GM18520 (cell line): ENCODE results near the gene IL1A.

Source experiments
- ATAC-seq: cut with Tn5 transposase; IDR thresholded peaks from one replicate; pipeline ENCODE4 v1.9.1; 2021; ENCODE audit not compliant: unreplicated experiment

The IL1A gene

DNA sequence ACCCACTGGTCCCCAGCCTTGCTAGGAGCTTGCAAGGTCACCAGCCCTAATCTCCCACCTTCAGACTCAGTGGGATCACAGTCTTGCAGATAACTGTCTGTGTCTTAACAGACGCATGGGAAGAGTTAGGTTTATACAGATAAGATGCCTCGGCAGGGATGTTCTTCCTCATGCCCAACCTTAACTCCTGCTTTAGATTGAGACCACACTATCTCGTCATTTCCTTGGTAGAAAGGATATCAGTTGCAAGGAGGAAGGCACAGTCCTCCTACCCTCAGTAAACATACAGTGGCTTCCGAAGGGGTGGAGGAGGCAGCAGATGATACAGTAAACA is 56.3 kb downstream of the IL1A start:
- no peak for ATAC-seq

DNA sequence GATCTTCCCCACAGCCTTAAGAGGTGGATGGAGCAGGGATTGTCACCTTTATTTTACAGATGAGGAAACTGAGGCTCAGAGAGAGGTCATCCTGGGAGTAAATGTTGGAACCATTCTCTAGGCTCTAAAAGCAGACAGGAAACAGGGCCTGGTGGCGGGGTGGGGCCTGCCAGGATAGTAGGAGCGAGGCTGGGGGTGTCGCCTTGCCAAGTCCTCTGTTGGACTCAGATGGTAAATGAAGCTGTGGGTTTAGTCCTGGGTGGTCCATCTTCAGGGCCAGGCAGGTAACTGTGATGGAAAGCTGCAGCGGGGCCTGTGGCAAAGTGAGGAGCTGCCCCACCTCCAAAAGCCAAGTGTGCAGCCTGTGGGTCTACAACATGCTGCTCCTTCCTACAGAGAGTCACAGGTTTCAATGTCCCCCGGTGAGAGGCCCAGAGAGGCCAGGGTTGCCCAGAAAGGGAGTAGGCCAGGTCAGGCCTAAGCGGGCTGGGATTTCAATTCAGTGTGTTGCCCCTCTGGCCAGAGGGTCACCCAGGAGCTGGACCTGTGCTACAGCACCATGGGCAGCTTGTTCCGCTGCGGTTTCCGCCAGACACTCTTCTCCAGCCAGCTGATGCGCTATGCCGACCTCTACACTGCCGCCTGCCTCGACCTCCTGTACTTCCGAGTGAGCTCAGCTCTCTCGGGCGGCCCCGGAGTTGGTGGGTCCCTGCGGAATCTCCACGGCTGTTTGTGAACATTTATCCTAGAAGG is 56.8 kb downstream of the IL1A start:
- ATAC-seq: no peak

DNA sequence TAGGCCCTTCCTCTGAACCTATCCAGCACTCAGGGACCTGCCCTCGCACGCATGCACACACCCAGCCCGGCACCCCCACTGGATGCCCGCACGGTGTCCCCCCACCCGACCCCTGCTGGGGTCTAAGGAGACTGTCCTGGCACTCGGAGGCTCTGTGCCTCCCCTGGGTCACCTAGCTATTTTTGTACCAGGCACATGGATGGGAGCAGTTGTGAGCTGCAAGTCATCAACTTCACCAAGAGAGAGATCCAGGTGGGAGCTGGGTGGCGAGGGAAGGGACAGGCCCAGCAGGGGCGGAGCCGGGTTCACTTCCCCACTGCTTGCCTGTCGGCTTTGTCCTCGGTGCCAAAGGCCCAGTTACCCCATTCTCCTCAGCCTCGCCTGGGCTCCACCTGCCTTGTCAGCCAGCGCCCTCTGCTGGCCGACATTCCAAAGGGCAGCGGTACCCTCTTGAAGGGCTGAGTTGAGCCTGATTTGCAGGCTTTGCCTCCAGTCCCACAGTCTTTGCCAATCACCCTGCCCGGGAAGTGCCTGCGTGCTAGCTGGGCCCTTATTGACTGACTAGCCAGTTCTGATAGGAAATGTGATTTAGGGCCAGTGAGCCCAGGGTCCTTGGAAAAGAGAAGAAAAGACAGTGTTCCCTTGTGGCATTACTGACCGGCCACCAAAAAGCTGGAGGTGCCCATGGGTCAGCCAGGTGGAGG is 57.7 kb downstream of the IL1A start:
- ATAC-seq: peak; percentile 53

DNA sequence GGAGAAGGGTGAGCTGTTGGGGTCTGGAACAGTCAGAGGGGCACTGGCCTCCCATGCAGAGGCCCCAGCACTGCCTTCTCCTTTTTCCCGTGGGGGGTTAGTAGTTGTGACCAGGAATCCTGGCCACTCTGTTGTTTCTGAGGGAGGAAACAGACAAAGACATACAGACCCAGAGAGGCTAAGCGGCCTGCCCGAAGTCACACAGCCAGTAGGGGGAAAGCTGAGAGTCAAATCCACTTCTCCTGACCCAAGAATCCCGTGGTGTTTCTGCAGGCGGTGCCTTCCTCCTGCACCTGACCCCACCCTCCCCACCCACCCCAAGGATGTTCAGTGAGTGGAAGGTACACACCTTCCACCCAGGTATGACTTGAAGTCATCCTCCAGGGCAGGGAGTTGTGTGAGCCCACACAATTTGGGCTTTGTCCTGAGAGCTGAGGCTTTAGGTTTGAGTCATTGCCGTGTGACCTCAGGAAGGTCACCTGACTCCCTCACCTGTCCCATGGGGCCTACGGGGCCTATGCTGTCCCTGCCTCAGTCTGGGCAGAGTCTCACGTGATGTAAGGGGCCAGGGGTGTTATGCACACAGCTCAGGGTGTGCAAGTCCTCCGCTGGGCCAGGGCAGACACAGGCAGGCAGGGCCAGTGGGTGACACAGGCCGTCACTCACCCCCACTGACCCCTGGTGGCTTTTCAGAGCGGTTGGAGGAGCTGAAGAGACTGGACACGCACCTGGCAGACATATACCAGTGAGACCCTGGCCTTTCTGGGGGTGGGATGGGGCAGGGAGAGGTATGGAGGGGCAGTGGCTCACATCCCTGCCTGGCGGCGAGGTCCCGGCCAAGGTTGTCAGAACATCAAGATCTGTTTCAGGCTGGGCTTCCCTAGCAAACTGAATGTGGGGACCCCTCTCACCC is 58.5 kb downstream of the IL1A start:
- ATAC-seq: no peak

DNA sequence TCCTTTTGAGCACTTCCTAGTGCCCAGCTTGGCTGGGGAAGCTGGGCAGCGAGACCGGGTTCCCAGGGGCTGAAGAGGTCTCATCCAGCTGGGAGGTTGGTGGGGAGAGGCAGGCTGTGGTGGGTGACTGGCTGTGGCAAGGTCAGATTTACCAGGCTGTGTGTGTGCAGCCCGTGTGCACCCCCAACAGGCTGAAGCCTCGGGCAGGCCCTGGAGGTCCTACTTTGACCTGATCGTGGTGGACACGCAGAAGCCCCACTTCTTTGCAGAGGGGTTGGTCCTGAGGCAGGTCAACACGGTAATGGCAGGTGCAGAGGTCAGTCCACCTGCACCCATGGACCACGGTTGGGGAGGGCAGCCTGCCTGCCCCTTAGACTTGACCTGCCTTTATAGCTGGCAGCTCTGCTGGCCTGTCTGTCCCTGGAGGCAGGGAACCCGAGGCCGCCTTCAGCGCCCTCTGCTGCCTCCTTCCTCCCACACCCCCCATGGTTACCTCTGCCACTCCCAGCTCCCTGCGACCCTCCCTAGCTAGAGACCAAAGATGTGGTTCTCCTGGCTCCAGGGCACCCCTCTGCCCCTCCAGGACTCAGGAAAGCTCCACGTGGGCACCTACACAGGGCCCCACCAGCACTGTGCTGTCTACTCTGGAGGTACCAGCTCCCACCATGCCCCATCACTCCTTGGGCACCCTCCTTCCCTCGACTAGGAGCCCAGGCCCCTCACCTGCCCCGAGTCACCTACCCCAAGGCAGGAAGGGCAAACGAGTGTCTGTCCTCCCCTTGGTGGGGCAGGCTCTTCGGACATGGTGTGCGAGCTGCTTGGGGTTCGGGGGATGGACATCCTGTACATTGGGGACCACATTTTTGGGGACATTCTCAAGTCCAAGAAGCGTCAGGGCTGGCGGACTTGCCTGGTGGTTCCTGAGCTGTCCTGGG is 59.4 kb downstream of the IL1A start:
- ATAC-seq: no peak

DNA sequence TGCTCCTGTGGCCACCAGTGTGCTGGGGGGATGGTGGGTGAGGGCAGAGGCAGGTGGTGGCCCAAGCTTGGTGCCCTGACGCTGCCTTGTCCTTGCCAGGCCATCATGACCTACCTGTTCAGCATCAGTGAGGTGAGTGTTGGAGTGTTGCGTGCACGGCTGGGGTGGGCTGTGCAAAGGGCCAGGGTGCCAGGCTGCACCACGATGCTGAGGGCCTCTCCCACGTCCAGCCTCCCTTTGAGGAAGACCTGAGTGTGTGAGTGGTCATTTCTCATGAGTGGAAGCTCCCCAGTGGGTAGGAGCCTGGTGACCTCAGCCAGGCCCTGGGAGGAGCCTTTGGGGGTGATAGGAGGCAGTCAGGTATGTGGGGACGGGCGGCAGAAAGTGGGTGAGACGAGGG is 60.3 kb downstream of the IL1A start:
- ATAC-seq: no peak
